ENCODE data around the gene NABP1.

The NABP1 gene

DNA sequence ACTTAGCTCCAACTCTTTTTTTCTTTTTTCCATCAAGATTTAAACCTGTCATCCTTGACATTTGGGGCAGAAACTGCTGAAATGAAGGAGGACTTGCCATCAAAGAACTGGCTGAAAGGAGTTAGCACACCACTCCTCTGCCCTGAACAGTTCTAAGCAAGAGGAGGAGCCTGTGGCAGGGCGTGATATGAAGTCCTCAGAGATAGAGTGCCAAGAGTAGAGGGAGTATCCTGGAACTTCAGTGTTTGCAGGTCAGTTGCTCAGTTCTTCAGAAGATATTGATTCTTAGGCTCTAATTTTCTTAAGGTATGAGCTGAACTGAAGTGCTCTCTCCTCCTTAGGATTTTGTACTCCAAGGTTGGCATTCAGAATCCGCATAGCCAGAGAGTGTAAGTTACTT lies 15.2 kb downstream of the NABP1 start:
- ChIA-PET CTCF (no interaction called here), POLR2A (ENCODE audit: low non-redundant PET) (no interaction called here)
- no peak for TF ChIP-seq CTCF (conservative IDR thresholded peaks at IDR 0.05; ENCODE audit: low read depth)
- no peak overlapping the region for H3K27ac ChIP-seq
- no peak for DNase-seq (ENCODE audit: low spot score)

DNA sequence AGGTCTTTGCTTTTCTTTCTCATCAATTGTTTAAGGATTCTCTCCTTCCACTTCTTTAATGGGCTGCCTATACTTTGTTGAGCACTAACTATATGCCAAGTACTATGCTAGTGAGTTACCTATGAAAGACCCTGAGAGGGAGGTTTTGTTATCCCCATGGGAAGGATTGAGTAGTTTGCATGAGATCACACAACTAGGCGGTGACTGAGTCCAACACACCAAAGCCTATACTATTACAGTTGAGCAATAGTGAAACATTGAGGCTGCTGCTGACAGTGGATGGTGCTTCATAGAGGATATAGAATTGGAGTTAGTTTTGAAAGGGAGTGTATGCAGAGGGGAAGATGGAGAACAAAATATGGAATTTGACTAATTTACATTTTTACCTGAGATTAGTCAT lies 15.8 kb downstream of the NABP1 start:
- ChIA-PET CTCF (no interaction called here), POLR2A (ENCODE audit: low non-redundant PET) (no interaction called here)
- DNase-seq (ENCODE audit: low spot score): no peak
- TF ChIP-seq CTCF (conservative IDR thresholded peaks at IDR 0.05; ENCODE audit: low read depth): no peak
- H3K27ac ChIP-seq: no peak overlapping the region

- POLR2A ChIA-PET (ENCODE audit: low non-redundant PET): no interaction called here
- no peak for TF ChIP-seq CTCF (conservative IDR thresholded peaks at IDR 0.05; ENCODE audit: low read depth)
- CTCF ChIA-PET: interaction anchor here (1.0 to 1.1 kb wide), 2 partner anchors 15 to 125 kb away, joined by 4 to 6 read pairs; no protein-coding TSS in a partner anchor
- DNase-seq (ENCODE audit: low spot score): no peak
- H3K27ac ChIP-seq: no peak overlapping the region
These were observed 18.1 kb downstream of the NABP1 start for GRCh38 chr2:191696001-191696400.

GRCh38 chr2:191696966-191697365 lies 19.0 kb downstream of the NABP1 start:
- no peak overlapping the region for H3K27ac ChIP-seq
- CTCF ChIA-PET: interaction anchor here (0.8 to 1.1 kb wide), 2 partner anchors 10 to 14 kb away, joined by 4 to 12 read pairs; no protein-coding TSS in a partner anchor
- POLR2A ChIA-PET (ENCODE audit: low non-redundant PET): interaction anchor here (0.6 kb wide), 1 partner anchor 16 kb away, joined by 8 read pairs; no protein-coding TSS in a partner anchor
- no peak for DNase-seq (ENCODE audit: low spot score)
- no peak for TF ChIP-seq CTCF (conservative IDR thresholded peaks at IDR 0.05; ENCODE audit: low read depth)

GRCh38 chr2:191697870-191698269 lies 19.9 kb downstream of the NABP1 start:
- no peak for DNase-seq (ENCODE audit: low spot score)
- no peak overlapping the region for H3K27ac ChIP-seq
- CTCF ChIA-PET: no interaction called here
- POLR2A ChIA-PET (ENCODE audit: low non-redundant PET): no interaction called here
- no peak for TF ChIP-seq CTCF (conservative IDR thresholded peaks at IDR 0.05; ENCODE audit: low read depth)

DNA sequence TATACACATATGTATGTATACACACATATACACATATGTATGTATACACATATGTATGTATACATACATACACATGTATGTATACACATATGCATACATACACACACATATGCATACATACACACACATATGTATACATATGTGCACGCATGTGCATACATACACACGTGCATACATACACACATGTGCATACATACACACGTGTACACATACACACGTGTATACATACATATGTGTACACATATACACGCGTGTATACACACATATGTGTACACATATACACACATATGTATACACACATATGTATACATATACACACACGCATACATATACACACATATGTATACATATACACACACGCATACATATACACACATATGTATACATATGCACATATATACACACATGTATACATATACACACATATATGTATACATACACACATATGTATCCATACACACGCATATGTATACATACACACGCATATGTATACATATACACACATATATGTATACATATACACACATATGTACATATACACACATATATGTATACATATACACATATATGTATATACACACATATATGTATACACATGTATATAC lies 21.5 kb downstream of the NABP1 start:
- no peak for DNase-seq (ENCODE audit: low spot score)
- TF ChIP-seq CTCF (conservative IDR thresholded peaks at IDR 0.05; ENCODE audit: low read depth): no peak
- no peak overlapping the region for H3K27ac ChIP-seq
- ChIA-PET POLR2A (ENCODE audit: low non-redundant PET) (no interaction called here), CTCF (no interaction called here)
